SK-N-SH (cell line): ENCODE data around the gene CPM. TPM values are rescaled to one million over a fixed set of nuclear protein-coding genes. Genes with fewer than 3 reads are reported as not detected.

Source experiments
- CTCF ChIA-PET: fragments of 300-600, 350-600 bp; formaldehyde crosslinking; extraction: SDS; loops from one replicate; lab custom pipeline; 2021; lab: Yijun Ruan, JAX
- POLR2A ChIA-PET: fragments of 350-600 bp; sonication (Branson Sonifier 250); formaldehyde crosslinking; extraction: SDS; loops from one replicate; lab custom pipeline; 2020; ENCODE audit warnings: antibody characterized with exemption, inconsistent platforms; lab: Yijun Ruan, JAX
- DNase-seq: peaks from one replicate; pipeline ENCODE4 v3.0.0; 2012
- H2AFZ ChIP-seq: fragments of 200-600 bp; sonication (generic); 2 replicates; pipeline ENCODE4 v1.8.1; 2016; ENCODE audit warnings: antibody characterized with exemption, mild to moderate bottlenecking, low read depth
- H3F3A ChIP-seq: fragments of 200-600 bp; sonication (generic); replicated peaks from 2 replicates; pipeline ENCODE3; 2016; ENCODE audit warnings: antibody characterized with exemption, mild to moderate bottlenecking; ENCODE audit not compliant: insufficient read depth
- H3K27ac ChIP-seq, 2 experiments: fragments of 200-500 bp in 1 of 2; fragments of 200-600 bp in 1 of 2; sonication (Bioruptor generic) in 1 of 2; sonication (generic), shearing (Covaris generic) in 1 of 2; 2 replicates each; pipeline versions ENCODE4 v1.5.1 to v1.6.1; 2014 to 2016; ENCODE audit warnings: low read depth in 2 of 2, inconsistent platforms in 1 of 2, low read length in 1 of 2, mild to moderate bottlenecking in 1 of 2, mixed read lengths in 1 of 2
- H3K27me3 ChIP-seq: fragments of 200-600 bp; sonication (generic), shearing (Covaris generic); 2 replicates; pipeline ENCODE4 v1.6.1; 2016; ENCODE audit warnings: mixed run types; ENCODE audit not compliant: insufficient read depth
- H3K36me3 ChIP-seq, 2 experiments: fragments of 200-500 bp in 1 of 2; fragments of 200-600 bp in 1 of 2; sonication (Bioruptor generic) in 1 of 2; sonication (generic) in 1 of 2; replicated peaks in 1 of 2; 2 replicates each; pipeline versions ENCODE3 to v1.5.1; 2014 to 2016; ENCODE audit warnings: low read length in 1 of 2, mild to moderate bottlenecking in 1 of 2; ENCODE audit not compliant: insufficient read depth in 2 of 2, control insufficient read depth in 1 of 2
- H3K4me1 ChIP-seq, 2 experiments: fragments of 200-500 bp in 1 of 2; fragments of 200-600 bp in 1 of 2; sonication (Bioruptor generic) in 1 of 2; sonication (generic), shearing (Covaris generic) in 1 of 2; 2 replicates each; pipeline versions ENCODE4 v1.5.1 to v1.6.1; 2014 to 2016; ENCODE audit warnings: low read depth in 1 of 2, low read length in 1 of 2, mixed run types in 1 of 2; ENCODE audit not compliant: insufficient read depth in 2 of 2, control insufficient read depth in 1 of 2
- H3K4me2 ChIP-seq: fragments of 200-600 bp; sonication (generic), shearing (Covaris generic); 2 replicates; pipeline ENCODE4 v1.6.1; 2017; ENCODE audit warnings: mixed run types
- H3K4me3 ChIP-seq, 2 experiments: fragments of 200-500 bp in 1 of 2; fragments of 200-600 bp in 1 of 2; sonication (Bioruptor generic) in 1 of 2; sonication (generic), shearing (Covaris generic) in 1 of 2; 2 replicates each; pipeline versions ENCODE4 v1.5.1 to v1.8.1; 2014 to 2016; ENCODE audit warnings: low read depth in 2 of 2, inconsistent platforms in 1 of 2, low read length in 1 of 2, mild to moderate bottlenecking in 1 of 2, mixed read lengths in 1 of 2, moderate library complexity in 1 of 2
- H3K79me2 ChIP-seq: fragments of 200-600 bp; sonication (generic); 2 replicates; pipeline ENCODE4 v1.8.1; 2017; ENCODE audit warnings: mild to moderate bottlenecking; ENCODE audit not compliant: insufficient read depth
- H3K9ac ChIP-seq: fragments of 200-600 bp; sonication (generic); 2 replicates; pipeline ENCODE4 v1.6.1; 2017; ENCODE audit warnings: mixed run types
- H3K9me2 ChIP-seq: fragments of 200-600 bp; sonication (generic); 2 replicates; pipeline ENCODE4 v1.6.1; 2017; ENCODE audit warnings: mixed run types
- H3K9me3 ChIP-seq: fragments of 200-600 bp; sonication (generic); 2 replicates; pipeline ENCODE4 v1.6.1; 2017; ENCODE audit warnings: mixed run types, mild to moderate bottlenecking, moderate library complexity
- H4K20me1 ChIP-seq: fragments of 200-600 bp; sonication (generic); 2 replicates; pipeline ENCODE4 v1.6.1; 2017; ENCODE audit warnings: mild to moderate bottlenecking, mixed run types; ENCODE audit not compliant: insufficient read depth
- GABPA ChIP-seq: IDR thresholded peaks from 2 replicates; pipeline ENCODE4 v1.4.0; 2012; ENCODE audit warnings: low read depth, mild to moderate bottlenecking
- GATA2 ChIP-seq: sonication (generic); formaldehyde crosslinking; IDR thresholded peaks from 2 replicates; pipeline ENCODE4 v1.5.0; 2020; ENCODE audit warnings: mild to moderate bottlenecking, missing genetic modification reagents
- MEF2A ChIP-seq: IDR thresholded peaks from 2 replicates; pipeline ENCODE4 v1.4.0; 2012; ENCODE audit warnings: low read depth, borderline replicate concordance
- PBX3 ChIP-seq: IDR thresholded peaks from 2 replicates; pipeline ENCODE4; 2012
- POLR2AphosphoS5 ChIP-seq: IDR thresholded peaks from 2 replicates; pipeline ENCODE4 v1.6.1; 2012; ENCODE audit warnings: low read depth, low read length
- RAD21 ChIP-seq: IDR thresholded peaks from 2 replicates; pipeline ENCODE4 v1.6.1; 2012; ENCODE audit warnings: mild to moderate bottlenecking, low read length
- REST ChIP-seq: IDR thresholded peaks from 2 replicates; pipeline ENCODE4 v1.6.1; 2012; ENCODE audit warnings: mild to moderate bottlenecking, low read depth, low read length, moderate library complexity
- RXRA ChIP-seq: IDR thresholded peaks from 2 replicates; pipeline ENCODE4 v1.4.0; 2012; ENCODE audit warnings: low read depth, mild to moderate bottlenecking, borderline replicate concordance
- TAF1 ChIP-seq: IDR thresholded peaks from 2 replicates; pipeline ENCODE4 v1.6.1; 2012; ENCODE audit warnings: low read depth, mild to moderate bottlenecking, low read length, moderate library complexity, borderline replicate concordance
- TCF12 ChIP-seq: IDR thresholded peaks from 2 replicates; pipeline ENCODE4 v1.4.0; 2012
- USF2 ChIP-seq: fragments of 150-350 bp; IDR thresholded peaks from 2 replicates; pipeline ENCODE4 v1.6.1; 2017; ENCODE audit warnings: antibody characterized with exemption, low read length, low read depth, borderline replicate concordance
- WGBS: methylation state at CpG from one replicate; pipeline ENCODE4 v1.1.6; 2017; ENCODE audit warnings: low lambda C conversion rate; 5-methylcytosine and 5-hydroxymethylcytosine counted together
- polyA plus RNA-seq, 3 experiments: library from polyadenylated mRNA; depleted of rRNA; stranded (reverse); fragments of >200 nt; gene quantifications; 2 replicates each; pipeline ENCODE4 v1.2.3, GENCODE V29; 2012
- TF ChIP-seq, protein P1 (sequence below): fragments of 150-350 bp; IDR thresholded peaks from 2 replicates; pipeline ENCODE4 v1.6.1; 2016; ENCODE audit warnings: mild to moderate bottlenecking, low read depth, low read length

The CPM gene
- polyA plus RNA-seq, 1 of the 3 experiments (the other 2 are of a cell fraction): 10.8 TPM

- no peak overlapping the region for H3K27ac ChIP-seq
- CTCF ChIA-PET: interaction anchor here (1.0 kb wide), 1 partner anchor 12 kb away, joined by 3 read pairs; no protein-coding TSS in a partner anchor
Measured at GRCh38 chr12:68959143-68959858, 26.3 kb upstream of the CPM start.

More at GRCh38 chr12:68959143-68959858, 26.3 kb upstream of the CPM start:
- no peak for DNase-seq
- no peaks in the 10 kb centered on the region for H3F3A ChIP-seq
- H3K9ac ChIP-seq: no peak overlapping the region
- no peak overlapping the region for H3K4me3 ChIP-seq
- TF ChIP-seq POLR2AphosphoS5: no peak
- no peak for TF ChIP-seq TCF12
- TF ChIP-seq RXRA: no peak
- TF ChIP-seq GABPA: no peak
- no peak for TF ChIP-seq TAF1
- no peak for TF ChIP-seq REST
- no peak for TF ChIP-seq USF2
- TF ChIP-seq PBX3: no peak
- TF ChIP-seq GATA2 (CRISPR knock-in tag): no peak
- no peak for TF ChIP-seq RAD21
- TF ChIP-seq, protein P1, sequence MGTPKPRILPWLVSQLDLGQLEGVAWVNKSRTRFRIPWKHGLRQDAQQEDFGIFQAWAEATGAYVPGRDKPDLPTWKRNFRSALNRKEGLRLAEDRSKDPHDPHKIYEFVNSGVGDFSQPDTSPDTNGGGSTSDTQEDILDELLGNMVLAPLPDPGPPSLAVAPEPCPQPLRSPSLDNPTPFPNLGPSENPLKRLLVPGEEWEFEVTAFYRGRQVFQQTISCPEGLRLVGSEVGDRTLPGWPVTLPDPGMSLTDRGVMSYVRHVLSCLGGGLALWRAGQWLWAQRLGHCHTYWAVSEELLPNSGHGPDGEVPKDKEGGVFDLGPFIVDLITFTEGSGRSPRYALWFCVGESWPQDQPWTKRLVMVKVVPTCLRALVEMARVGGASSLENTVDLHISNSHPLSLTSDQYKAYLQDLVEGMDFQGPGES: no peak
- TF ChIP-seq MEF2A: no peak
- no peaks in the 10 kb centered on the region for H3K9me2 ChIP-seq
- H3K27me3 ChIP-seq: no peaks in the 10 kb centered on the region
- no peaks in the 10 kb centered on the region for H3K4me1 ChIP-seq
- no peaks in the 10 kb centered on the region for H3K9me3 ChIP-seq
- peak overlapping the region; percentile 20; the same call in 1 of the 2 replicates for H2AFZ ChIP-seq
- no peak overlapping the region for H3K4me2 ChIP-seq
- H4K20me1 ChIP-seq: no peaks in the 10 kb centered on the region
- POLR2A ChIA-PET: no interaction called here
- 37% methylated on average over 4 of the region's 4 CpGs for WGBS
- no peaks in the 10 kb centered on the region for H3K79me2 ChIP-seq
- no peaks in the 10 kb centered on the region for H3K36me3 ChIP-seq
